H9 (cell line): ENCODE results near the gene RBKS. TPM values are rescaled to one million over a fixed set of nuclear protein-coding genes. Genes with fewer than 3 reads are reported as not detected.

Experiments
- DNase-seq: peaks from one replicate; pipeline ENCODE4 v3.0.0-alpha.2; 2017
- H2AFZ ChIP-seq: one replicate; pipeline ENCODE4 v1.6.1; 2013; ENCODE audit warnings: mild to moderate bottlenecking, low read length, control low read depth, moderate library complexity
- H2AK5ac ChIP-seq: 2 replicates; pipeline ENCODE4 v1.6.1; 2013; ENCODE audit warnings: low read length, control low read depth, mixed read lengths; ENCODE audit not compliant: insufficient read length
- H2BK120ac ChIP-seq: one replicate; pipeline ENCODE4 v1.6.1; 2013; ENCODE audit warnings: low read depth, mild to moderate bottlenecking, low read length, control low read depth, inconsistent platforms; ENCODE audit not compliant: poor library complexity, severe bottlenecking
- H2BK12ac ChIP-seq: 2 replicates; pipeline ENCODE4 v1.6.1; 2013; ENCODE audit warnings: low read length, control low read depth, mixed read lengths, low read depth; ENCODE audit not compliant: insufficient read length
- H2BK15ac ChIP-seq: 2 replicates; pipeline ENCODE4 v1.6.1; 2013; ENCODE audit warnings: low read depth, low read length, control low read depth
- H2BK20ac ChIP-seq: one replicate; pipeline ENCODE4 v1.6.1; 2013; ENCODE audit warnings: low read depth, mild to moderate bottlenecking, low read length, control low read depth, inconsistent platforms; ENCODE audit not compliant: poor library complexity, severe bottlenecking
- H2BK5ac ChIP-seq: 2 replicates; pipeline ENCODE4 v1.6.1; 2013; ENCODE audit warnings: low read length, control low read depth, mixed read lengths; ENCODE audit not compliant: insufficient read length
- H3K14ac ChIP-seq: 2 replicates; pipeline ENCODE4 v1.6.1; 2013; ENCODE audit warnings: low read length, control low read depth; ENCODE audit not compliant: insufficient read depth
- H3K18ac ChIP-seq: 2 replicates; pipeline ENCODE4 v1.6.1; 2013; ENCODE audit warnings: low read depth, mild to moderate bottlenecking, mixed read lengths, low read length, control low read depth; ENCODE audit not compliant: insufficient read length
- H3K23ac ChIP-seq: 2 replicates; pipeline ENCODE4 v1.6.1; 2013; ENCODE audit warnings: low read length, control low read depth, mixed read lengths, low read depth; ENCODE audit not compliant: insufficient read length
- H3K23me2 ChIP-seq: 2 replicates; pipeline ENCODE4 v1.6.1; 2013; ENCODE audit warnings: low read depth, mild to moderate bottlenecking, mixed read lengths, low read length, control low read depth; ENCODE audit not compliant: insufficient read length, poor library complexity, severe bottlenecking
- H3K27ac ChIP-seq: 2 replicates; pipeline ENCODE4 v1.5.1; 2013; ENCODE audit warnings: low read length, control low read depth, mixed read lengths, low read depth; ENCODE audit not compliant: insufficient read length
- H3K27me3 ChIP-seq: 2 replicates; pipeline ENCODE4 v1.6.1; 2013; ENCODE audit warnings: low read length, control low read depth, inconsistent platforms; ENCODE audit not compliant: insufficient read depth
- H3K4ac ChIP-seq: 2 replicates; pipeline ENCODE4 v1.6.1; 2013; ENCODE audit warnings: low read depth, mild to moderate bottlenecking, control low read depth, inconsistent platforms, low read length, moderate library complexity
- H3K4me1 ChIP-seq: 2 replicates; pipeline ENCODE4 v1.6.1; 2013; ENCODE audit warnings: low read length, control low read depth, inconsistent platforms; ENCODE audit not compliant: insufficient read depth
- H3K4me2 ChIP-seq: 2 replicates; pipeline ENCODE4 v1.6.1; 2013; ENCODE audit warnings: low read length, control low read depth, mixed read lengths; ENCODE audit not compliant: insufficient read length, insufficient read depth
- H3K56ac ChIP-seq: 2 replicates; pipeline ENCODE4 v1.6.1; 2013; ENCODE audit warnings: low read depth, mild to moderate bottlenecking, mixed read lengths, low read length, control low read depth; ENCODE audit not compliant: insufficient read length
- H3K79me1 ChIP-seq: 2 replicates; pipeline ENCODE4 v1.6.1; 2013; ENCODE audit warnings: low read depth, mild to moderate bottlenecking, moderate library complexity, low read length, control low read depth, inconsistent platforms; ENCODE audit not compliant: insufficient read depth, poor library complexity, severe bottlenecking
- H3K79me2 ChIP-seq: 2 replicates; pipeline ENCODE4 v1.6.1; 2013; ENCODE audit warnings: low read length, control low read depth, inconsistent platforms; ENCODE audit not compliant: insufficient read depth
- H3K9ac ChIP-seq: 2 replicates; pipeline ENCODE4 v1.6.1; 2013; ENCODE audit warnings: low read length, control low read depth, mixed read lengths; ENCODE audit not compliant: insufficient read length; ENCODE audit errors: extremely low read depth
- H3K9me3 ChIP-seq: one replicate; pipeline ENCODE4 v1.6.1; 2013; ENCODE audit warnings: low read depth, low read length, inconsistent platforms; ENCODE audit not compliant: control insufficient read depth
- H3T11ph ChIP-seq: one replicate; pipeline ENCODE4 v1.6.1; 2013; ENCODE audit warnings: mild to moderate bottlenecking, low read length, control low read depth, inconsistent platforms
- H4K20me1 ChIP-seq: one replicate; pipeline ENCODE4 v1.6.1; 2013; ENCODE audit not compliant: control insufficient read depth, insufficient read length, insufficient read depth
- H4K5ac ChIP-seq: 2 replicates; pipeline ENCODE4 v1.6.1; 2013; ENCODE audit warnings: low read depth, mild to moderate bottlenecking, mixed read lengths, low read length, control low read depth; ENCODE audit not compliant: insufficient read length
- H4K8ac ChIP-seq: replicated peaks from 2 replicates; pipeline ENCODE4 v1.6.1; 2013; ENCODE audit warnings: low read length, control low read depth, mixed read lengths, low read depth; ENCODE audit not compliant: insufficient read length
- H4K91ac ChIP-seq: 2 replicates; pipeline ENCODE4 v1.6.1; 2013; ENCODE audit warnings: low read depth, mild to moderate bottlenecking, moderate library complexity, mixed read lengths, low read length, control low read depth; ENCODE audit not compliant: insufficient read length
- H3K27ac Mint-ChIP-seq, 3 experiments: 2 replicates in 2 of 3; 3 replicates in 1 of 3; pipeline ENCODE4 v1.8.0; 2020 to 2021; ENCODE audit warnings: mixed read lengths in 3 of 3, mild to moderate bottlenecking in 1 of 3, moderate library complexity in 1 of 3
- H3K27me3 Mint-ChIP-seq: 2 replicates; pipeline ENCODE4 v1.8.0; 2021; ENCODE audit warnings: low read depth, mild to moderate bottlenecking, moderate library complexity, mixed read lengths
- H3K36me3 Mint-ChIP-seq, 3 experiments: 2 replicates in 2 of 3; 3 replicates in 1 of 3; pipeline ENCODE4 v1.8.0; 2020 to 2021; ENCODE audit warnings: low read depth in 3 of 3, mixed read lengths in 3 of 3; ENCODE audit not compliant: insufficient read depth in 1 of 3
- H3K4me1 Mint-ChIP-seq, 2 experiments: 2 replicates each; pipeline ENCODE4 v1.8.0; 2020; ENCODE audit warnings: mixed read lengths in 2 of 2
- H3K4me3 Mint-ChIP-seq, 2 experiments: 2 replicates in 1 of 2; 3 replicates in 1 of 2; pipeline ENCODE4 v1.8.0; 2020 to 2021; ENCODE audit warnings: mild to moderate bottlenecking in 2 of 2, mixed read lengths in 2 of 2, moderate library complexity in 1 of 2
- H3K9me3 Mint-ChIP-seq, 2 experiments: 2 replicates in 1 of 2; 3 replicates in 1 of 2; pipeline ENCODE4 v1.8.0; 2020; ENCODE audit warnings: mild to moderate bottlenecking in 2 of 2, mixed read lengths in 2 of 2, moderate library complexity in 1 of 2
- CTCF ChIP-seq: fragments of 200-600 bp; sonication (generic); conservative IDR thresholded peaks from 3 replicates; pipeline ENCODE4 v1.8.0; 2021; ENCODE audit warnings: antibody characterized with exemption, mild to moderate bottlenecking
- WGBS: extraction: QIAGEN DNeasy Blood & Tissue Kit; methylation state at CpG from one replicate; pipeline ENCODE4 v1.1.7; 2013; ENCODE audit warnings: missing lambda C conversion rate, low lambda C conversion rate, mixed read lengths; ENCODE audit not compliant: insufficient read length; ENCODE audit errors: extremely low coverage; 5-methylcytosine and 5-hydroxymethylcytosine counted together
- total RNA-seq: library from RNA; stranded (reverse); gene quantifications from 2 replicates; pipeline ENCODE4 v1.2.1, GENCODE V29; 2021

The RBKS gene
- total RNA-seq, 1 experiment from 2014 or later, result 2.3 TPM

DNA sequence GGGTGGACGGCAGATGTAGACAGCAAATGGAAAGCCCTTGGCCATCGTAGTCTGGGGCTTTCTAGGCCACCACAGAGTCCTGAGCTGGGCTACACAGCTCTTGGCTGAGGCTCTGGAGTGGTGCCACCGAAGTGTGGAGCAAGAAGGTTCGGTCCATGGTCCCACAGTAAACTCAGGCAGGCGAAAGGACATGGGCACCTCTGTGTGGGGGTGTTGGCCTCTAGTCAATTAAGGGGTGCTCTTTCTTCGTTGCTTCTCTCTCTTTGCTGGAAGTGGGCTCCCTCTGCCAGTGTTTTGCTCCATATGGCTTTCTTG is 153.3 kb downstream of the RBKS start:
- H2BK120ac ChIP-seq, result no peak overlapping the region
- H3K4ac ChIP-seq, result no peak overlapping the region
- no peak overlapping the region for H3K18ac ChIP-seq
- peaks cover 0 to 12% (median 0%) of the 10 kb centered on the region in 3 experiments; a peak in 1 of 7 replicates for H3K36me3 Mint-ChIP-seq
- no peaks in the 10 kb centered on the region for H3K27me3 Mint-ChIP-seq
- no peak for TF ChIP-seq CTCF
- H3K23ac ChIP-seq, result no peak overlapping the region
- no peaks in the 10 kb centered on the region for H3K4me1 ChIP-seq
- no peak for DNase-seq
- no peaks in the 10 kb centered on the region for H3K79me2 ChIP-seq
- peak overlapping the region in 1 of 3 experiments; percentile 59; a peak in 1 of 7 replicates for H3K27ac Mint-ChIP-seq
- H3K9me3 Mint-ChIP-seq, result peaks cover 11 to 12% of the 10 kb centered on the region in 2 experiments
- no peak overlapping the region for H3K27ac ChIP-seq
- H3K9ac ChIP-seq, result no peak overlapping the region
- no peak overlapping the region for H4K91ac ChIP-seq
- H3K14ac ChIP-seq, result no peak overlapping the region
- H3K9me3 ChIP-seq, result no peaks in the 10 kb centered on the region
- H4K8ac ChIP-seq, result no peak overlapping the region
- H2BK15ac ChIP-seq, result no peak overlapping the region
- no peak overlapping the region for H3T11ph ChIP-seq
- H3K4me2 ChIP-seq, result no peak overlapping the region
- H3K79me1 ChIP-seq, result no peaks in the 10 kb centered on the region
- no peak overlapping the region for H2BK12ac ChIP-seq
- no peak overlapping the region for H3K56ac ChIP-seq
- H3K4me3 Mint-ChIP-seq, result no peak overlapping the region; a peak in 1 of 5 replicates
- H2BK20ac ChIP-seq, result no peak overlapping the region
- no peak overlapping the region for H4K5ac ChIP-seq
- H2BK5ac ChIP-seq, result no peak overlapping the region
- no peaks in the 10 kb centered on the region for H3K27me3 ChIP-seq
- no peak overlapping the region for H2AFZ ChIP-seq
- peaks cover 10% of the 10 kb centered on the region for H3K23me2 ChIP-seq
- no CpG with 5 or more reads among the region's 6 CpGs for WGBS
- H3K4me1 Mint-ChIP-seq, result peaks cover 13 to 14% of the 10 kb centered on the region in 2 experiments
- no peak overlapping the region for H2AK5ac ChIP-seq
- H4K20me1 ChIP-seq, result no peaks in the 10 kb centered on the region
